Ishikawa (cell line): Measurements from ENCODE around the gene UPP2.

Source experiments
- CEBPB ChIP-seq: IDR thresholded peaks from 2 replicates; pipeline ENCODE4 v1.6.1; 2012
- CREB1 ChIP-seq: IDR thresholded peaks from 2 replicates; pipeline ENCODE4 v1.6.1; 2012; ENCODE audit warnings: low read depth
- EGR1 ChIP-seq: IDR thresholded peaks from 2 replicates; pipeline ENCODE4 v1.6.1; 2012
- EP300 ChIP-seq: IDR thresholded peaks from 2 replicates; pipeline ENCODE4 v1.6.1; 2012; ENCODE audit warnings: borderline replicate concordance
- FOXM1 ChIP-seq: IDR thresholded peaks from 2 replicates; pipeline ENCODE4 v1.6.1; 2012; ENCODE audit warnings: low read depth, borderline replicate concordance
- MAX ChIP-seq: IDR thresholded peaks from 2 replicates; pipeline ENCODE4 v1.6.1; 2012
- NFIC ChIP-seq: IDR thresholded peaks from 2 replicates; pipeline ENCODE4 v1.6.1; 2012
- RAD21 ChIP-seq: IDR thresholded peaks from 2 replicates; pipeline ENCODE4 v1.6.1; 2012; ENCODE audit warnings: low read depth
- TAF1 ChIP-seq: IDR thresholded peaks from 2 replicates; pipeline ENCODE4 v1.6.1; 2012; ENCODE audit warnings: low read depth, mild to moderate bottlenecking
- TCF12 ChIP-seq: IDR thresholded peaks from 2 replicates; pipeline ENCODE4 v1.6.1; 2012; ENCODE audit warnings: low read depth
- TEAD4 ChIP-seq: IDR thresholded peaks from 2 replicates; pipeline ENCODE4 v1.6.1; 2012
- YY1 ChIP-seq: IDR thresholded peaks from 2 replicates; pipeline ENCODE4 v1.6.1; 2012; ENCODE audit warnings: low read depth
- ZBTB7A ChIP-seq: IDR thresholded peaks from 2 replicates; pipeline ENCODE4 v1.6.1; 2012; ENCODE audit warnings: low read depth
- TF ChIP-seq, protein P1 (sequence below): IDR thresholded peaks from 2 replicates; pipeline ENCODE4 v1.6.1; 2012; ENCODE audit warnings: low read depth, mild to moderate bottlenecking

GRCh38 chr2:158178646-158179045 is 77.0 kb downstream of the UPP2 start:
- TF ChIP-seq TEAD4 (no peak), EP300 (no peak), MAX (no peak), TAF1 (no peak), CREB1 (no peak), EGR1 (no peak), YY1 (no peak), TCF12 (no peak), FOXM1 (no peak), NFIC (no peak), ZBTB7A (no peak), RAD21 (no peak), CEBPB (no peak)
- TF ChIP-seq, protein P1, sequence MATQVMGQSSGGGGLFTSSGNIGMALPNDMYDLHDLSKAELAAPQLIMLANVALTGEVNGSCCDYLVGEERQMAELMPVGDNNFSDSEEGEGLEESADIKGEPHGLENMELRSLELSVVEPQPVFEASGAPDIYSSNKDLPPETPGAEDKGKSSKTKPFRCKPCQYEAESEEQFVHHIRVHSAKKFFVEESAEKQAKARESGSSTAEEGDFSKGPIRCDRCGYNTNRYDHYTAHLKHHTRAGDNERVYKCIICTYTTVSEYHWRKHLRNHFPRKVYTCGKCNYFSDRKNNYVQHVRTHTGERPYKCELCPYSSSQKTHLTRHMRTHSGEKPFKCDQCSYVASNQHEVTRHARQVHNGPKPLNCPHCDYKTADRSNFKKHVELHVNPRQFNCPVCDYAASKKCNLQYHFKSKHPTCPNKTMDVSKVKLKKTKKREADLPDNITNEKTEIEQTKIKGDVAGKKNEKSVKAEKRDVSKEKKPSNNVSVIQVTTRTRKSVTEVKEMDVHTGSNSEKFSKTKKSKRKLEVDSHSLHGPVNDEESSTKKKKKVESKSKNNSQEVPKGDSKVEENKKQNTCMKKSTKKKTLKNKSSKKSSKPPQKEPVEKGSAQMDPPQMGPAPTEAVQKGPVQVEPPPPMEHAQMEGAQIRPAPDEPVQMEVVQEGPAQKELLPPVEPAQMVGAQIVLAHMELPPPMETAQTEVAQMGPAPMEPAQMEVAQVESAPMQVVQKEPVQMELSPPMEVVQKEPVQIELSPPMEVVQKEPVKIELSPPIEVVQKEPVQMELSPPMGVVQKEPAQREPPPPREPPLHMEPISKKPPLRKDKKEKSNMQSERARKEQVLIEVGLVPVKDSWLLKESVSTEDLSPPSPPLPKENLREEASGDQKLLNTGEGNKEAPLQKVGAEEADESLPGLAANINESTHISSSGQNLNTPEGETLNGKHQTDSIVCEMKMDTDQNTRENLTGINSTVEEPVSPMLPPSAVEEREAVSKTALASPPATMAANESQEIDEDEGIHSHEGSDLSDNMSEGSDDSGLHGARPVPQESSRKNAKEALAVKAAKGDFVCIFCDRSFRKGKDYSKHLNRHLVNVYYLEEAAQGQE, result no peak
